H1 (cell line): ENCODE results near the gene MARS1. TPM values are rescaled to one million over a fixed set of nuclear protein-coding genes. Genes with fewer than 3 reads are reported as not detected.

Experiments
- CTCF ChIA-PET: fragments of 300-600 bp; sonication (Branson Sonifier 250); formaldehyde crosslinking; loops from one replicate; lab custom pipeline; 2021; ENCODE audit not compliant: partially characterized antibody; lab: Charles Lee
- POLR2A ChIA-PET: fragments of 300-600 bp; sonication (Branson Sonifier 250); formaldehyde crosslinking; loops from one replicate; lab custom pipeline; 2021; ENCODE audit warnings: inconsistent platforms; ENCODE audit not compliant: partially characterized antibody; lab: Charles Lee
- DNase-seq, 2 experiments: peaks; one replicate each; pipeline versions ENCODE4 v3.0.0 to v3.0.0-alpha.2; 2010 to 2022; ENCODE audit warnings: low spot score in 2 of 2, low read depth in 1 of 2, mixed read lengths in 1 of 2
- FAIRE-seq: peaks from 2 replicates; lab custom pipeline; 2011; peaks lifted over from hg19 to GRCh38; lab: Jason Lieb, UNC
- H2AFZ ChIP-seq: 2 replicates; pipeline ENCODE4 v1.8.1; 2012; ENCODE audit warnings: low read length, inconsistent platforms
- H2AK5ac ChIP-seq: 2 replicates; pipeline ENCODE4 v1.6.1; 2013; ENCODE audit warnings: low read depth, low read length
- H2BK120ac ChIP-seq: replicated peaks from 2 replicates; pipeline ENCODE3; 2013; ENCODE audit warnings: low read depth, low read length, inconsistent platforms
- H2BK12ac ChIP-seq: 2 replicates; pipeline ENCODE4 v1.6.1; 2013; ENCODE audit warnings: low read depth, low read length
- H2BK15ac ChIP-seq: 2 replicates; pipeline ENCODE4 v1.6.1; 2013; ENCODE audit warnings: low read length
- H2BK20ac ChIP-seq: 2 replicates; pipeline ENCODE4 v1.6.1; 2013; ENCODE audit warnings: low read length
- H2BK5ac ChIP-seq: 2 replicates; pipeline ENCODE4 v1.6.1; 2013; ENCODE audit warnings: low read depth, low read length
- H3K14ac ChIP-seq: 2 replicates; pipeline ENCODE4 v1.6.1; 2013; ENCODE audit warnings: inconsistent platforms; ENCODE audit not compliant: insufficient read length
- H3K18ac ChIP-seq: 2 replicates; pipeline ENCODE4 v1.6.1; 2013; ENCODE audit warnings: low read length; ENCODE audit errors: extremely low read depth
- H3K23ac ChIP-seq: 2 replicates; pipeline ENCODE4 v1.6.1; 2013; ENCODE audit warnings: inconsistent platforms; ENCODE audit not compliant: insufficient read length
- H3K23me2 ChIP-seq: 2 replicates; pipeline ENCODE4 v1.6.1; 2013; ENCODE audit warnings: low read depth, low read length
- H3K27ac ChIP-seq: 2 replicates; pipeline ENCODE4 v1.6.1; 2011; ENCODE audit warnings: low read depth, low read length, inconsistent platforms
- H3K27me3 ChIP-seq, 4 experiments: replicated peaks in 1 of 4; 1 replicate in 1 of 4; 2 replicates in 3 of 4; pipeline versions ENCODE4 v1.6.1 to v1.8.1; 2011 to 2013; ENCODE audit warnings: low read length in 3 of 4, mild to moderate bottlenecking in 3 of 4, inconsistent platforms in 2 of 4, mixed read lengths in 2 of 4, moderate library complexity in 1 of 4; ENCODE audit not compliant: control insufficient read depth in 3 of 4, insufficient read depth in 3 of 4; ENCODE audit errors: extremely low read depth in 1 of 4
- H3K36me3 ChIP-seq, 4 experiments: 2 replicates each; pipeline versions ENCODE4 v1.6.1 to v1.8.1; 2011 to 2013; ENCODE audit warnings: mild to moderate bottlenecking in 4 of 4, low read length in 3 of 4, moderate library complexity in 2 of 4, control low read depth in 1 of 4, inconsistent platforms in 1 of 4; ENCODE audit not compliant: insufficient read depth in 4 of 4, control insufficient read depth in 2 of 4
- H3K4ac ChIP-seq: replicated peaks from 2 replicates; pipeline ENCODE3; 2013; ENCODE audit warnings: low read length, low read depth, mixed read lengths, inconsistent platforms; ENCODE audit not compliant: insufficient read length
- H3K4me1 ChIP-seq, 4 experiments: replicated peaks in 1 of 4; 1 replicate in 1 of 4; 2 replicates in 3 of 4; pipeline versions ENCODE4 v1.6.1 to v1.8.1; 2011 to 2013; ENCODE audit warnings: low read length in 3 of 4, inconsistent platforms in 2 of 4, mixed read lengths in 1 of 4; ENCODE audit not compliant: insufficient read depth in 4 of 4, control insufficient read depth in 3 of 4
- H3K4me2 ChIP-seq, 2 experiments: 2 replicates each; pipeline versions ENCODE4 v1.6.1 to v1.8.1; 2011 to 2013; ENCODE audit warnings: low read depth in 2 of 2, low read length in 2 of 2, control low read depth in 1 of 2, inconsistent platforms in 1 of 2, mild to moderate bottlenecking in 1 of 2; ENCODE audit not compliant: insufficient read depth in 1 of 2
- H3K4me3 ChIP-seq, 4 experiments: fragments of 200-600, 300-600 bp in 1 of 4; sonication (generic), shearing (Covaris generic), sonication (Bioruptor Twin) in 1 of 4; 2 replicates each; pipeline versions ENCODE4 v1.5.1 to v1.8.1; 2011 to 2016; ENCODE audit warnings: low read length in 4 of 4, low read depth in 3 of 4, control low read depth in 2 of 4, inconsistent platforms in 2 of 4, mild to moderate bottlenecking in 2 of 4, mixed read lengths in 1 of 4, moderate library complexity in 1 of 4; ENCODE audit not compliant: insufficient read depth in 2 of 4; ENCODE audit errors: extremely low read depth in 1 of 4
- H3K56ac ChIP-seq: replicated peaks from 2 replicates; pipeline ENCODE3; 2013; ENCODE audit warnings: low read depth, mild to moderate bottlenecking, mixed read lengths, low read length, inconsistent platforms; ENCODE audit not compliant: insufficient read length
- H3K79me1 ChIP-seq: 2 replicates; pipeline ENCODE4 v1.6.1; 2013; ENCODE audit warnings: low read depth, low read length, control low read depth
- H3K79me2 ChIP-seq, 2 experiments: 2 replicates each; pipeline versions ENCODE4 v1.6.1 to v1.8.1; 2012 to 2013; ENCODE audit warnings: low read length in 2 of 2, mild to moderate bottlenecking in 2 of 2, inconsistent platforms in 1 of 2; ENCODE audit not compliant: insufficient read depth in 2 of 2, control insufficient read depth in 1 of 2
- H3K9ac ChIP-seq, 4 experiments: replicated peaks in 1 of 4; 1 replicate in 1 of 4; 2 replicates in 3 of 4; pipeline versions ENCODE4 v1.6.1 to v1.8.1; 2011 to 2013; ENCODE audit warnings: low read depth in 3 of 4, low read length in 3 of 4, control low read depth in 2 of 4, mild to moderate bottlenecking in 2 of 4, moderate library complexity in 2 of 4, inconsistent platforms in 1 of 4; ENCODE audit errors: extremely low read depth in 1 of 4
- H3K9me3 ChIP-seq, 2 experiments: 2 replicates each; pipeline versions ENCODE4 v1.6.1 to v1.8.1; 2012 to 2013; ENCODE audit warnings: mild to moderate bottlenecking in 2 of 2, moderate library complexity in 2 of 2, control low read depth in 1 of 2, inconsistent platforms in 1 of 2, low read depth in 1 of 2, low read length in 1 of 2, mixed read lengths in 1 of 2; ENCODE audit not compliant: insufficient read depth in 2 of 2
- H4K20me1 ChIP-seq, 2 experiments: replicated peaks in 1 of 2; 2 replicates each; pipeline versions ENCODE3 to v1.8.1; 2011 to 2013; ENCODE audit warnings: inconsistent platforms in 2 of 2, low read length in 2 of 2, mild to moderate bottlenecking in 1 of 2; ENCODE audit not compliant: insufficient read depth in 2 of 2, control insufficient read depth in 1 of 2
- H4K5ac ChIP-seq: 2 replicates; pipeline ENCODE4 v1.6.1; 2013; ENCODE audit warnings: low read length, low read depth, mixed read lengths, inconsistent platforms; ENCODE audit not compliant: insufficient read length
- H4K8ac ChIP-seq: 2 replicates; pipeline ENCODE4 v1.8.0; 2013; ENCODE audit warnings: mild to moderate bottlenecking, moderate library complexity, low read length, inconsistent platforms; ENCODE audit not compliant: insufficient read depth; ENCODE audit errors: extremely low read depth
- H4K91ac ChIP-seq: replicated peaks from 2 replicates; pipeline ENCODE3; 2013; ENCODE audit warnings: low read length, mixed read lengths, inconsistent platforms; ENCODE audit not compliant: insufficient read length
- ATF2 ChIP-seq: IDR thresholded peaks from 2 replicates; pipeline ENCODE4 v1.6.1; 2012; ENCODE audit warnings: low read length, inconsistent platforms
- BACH1 ChIP-seq: IDR thresholded peaks from 2 replicates; pipeline ENCODE4 v1.6.1; 2012; ENCODE audit warnings: low read length, improper control_type of control experiment
- E2F6 ChIP-seq: IDR thresholded peaks from 2 replicates; pipeline ENCODE4 v1.6.1; 2012; ENCODE audit warnings: inconsistent platforms
- FOSL1 ChIP-seq: IDR thresholded peaks from 2 replicates; pipeline ENCODE4 v1.6.1; 2011; ENCODE audit warnings: mild to moderate bottlenecking, low read depth, low read length, moderate library complexity; ENCODE audit not compliant: insufficient read depth
- JUN ChIP-seq: IDR thresholded peaks from 2 replicates; pipeline ENCODE4 v1.6.1; 2011; ENCODE audit warnings: low read depth, mild to moderate bottlenecking, improper control_type of control experiment, low read length
- JUND ChIP-seq: IDR thresholded peaks from 2 replicates; pipeline ENCODE4 v1.6.1; 2011; ENCODE audit warnings: mild to moderate bottlenecking, improper control_type of control experiment, low read length
- POLR2A ChIP-seq, 2 experiments: IDR thresholded peaks; 1 replicate in 1 of 2; 2 replicates in 1 of 2; pipeline ENCODE4 v1.6.1; 2011; ENCODE audit warnings: low read depth in 2 of 2, low read length in 2 of 2, mild to moderate bottlenecking in 2 of 2; ENCODE audit errors: control extremely low read depth in 1 of 2
- SIRT6 ChIP-seq: IDR thresholded peaks from one replicate; pipeline ENCODE4 v1.7.1; 2012; ENCODE audit warnings: low read length, inconsistent platforms
- SIX5 ChIP-seq: IDR thresholded peaks from 2 replicates; pipeline ENCODE4 v1.6.1; 2011; ENCODE audit warnings: mild to moderate bottlenecking, low read depth, low read length
- TBP ChIP-seq: IDR thresholded peaks from 2 replicates; pipeline ENCODE4 v1.6.1; 2011; ENCODE audit warnings: low read depth, low read length, improper control_type of control experiment
- TCF12 ChIP-seq: IDR thresholded peaks from 2 replicates; pipeline ENCODE4 v1.6.1; 2011; ENCODE audit warnings: low read depth, mild to moderate bottlenecking, low read length
- USF2 ChIP-seq: IDR thresholded peaks from 2 replicates; pipeline ENCODE4 v1.6.1; 2011; ENCODE audit warnings: low read length, improper control_type of control experiment
- WGBS, 2 experiments: shearing (Covaris generic) in 1 of 2; methylation state at CpG; one replicate each; pipeline versions ENCODE4 v1.1.6 to v1.1.7; 2013 to 2015; ENCODE audit warnings: low lambda C conversion rate in 2 of 2, mixed read lengths in 2 of 2, inconsistent platforms in 1 of 2, low coverage in 1 of 2, missing lambda C conversion rate in 1 of 2; ENCODE audit not compliant: insufficient replicate concordance in 2 of 2, insufficient coverage in 1 of 2, insufficient read length in 1 of 2; ENCODE audit errors: extremely low coverage in 1 of 2, missing lambda C conversion rate in 1 of 2; 5-methylcytosine and 5-hydroxymethylcytosine counted together
- polyA plus RNA-seq, 7 experiments: library from polyadenylated mRNA; depleted of rRNA in 3 of 7; stranded (reverse) in 5 of 7; unstranded in 2 of 7; fragments of >200 nt in 5 of 7; fragments of 200-250 nt in 2 of 7; gene quantifications; 1 replicate in 5 of 7; 2 replicates in 1 of 7; 4 replicates in 1 of 7; pipeline versions ENCODE4 v1.2.1 to v1.2.3, GENCODE V29; 2011 to 2013; ENCODE audit warnings: missing spikeins in 2 of 7, mixed read lengths in 2 of 7
- total RNA-seq: library from RNA; stranded (reverse); fragmentation: NEBNext Ultra II Directional; extraction: Animal tissue kit (Norgen Biotek cat#: 25700); gene quantifications from 2 replicates; pipeline ENCODE4 v1.2.1, GENCODE V29; 2021

The MARS1 gene
- total and polyA plus RNA-seq, 2 of the 8 experiments (the other 6 are each of a cell fraction or from before 2014, with no cell fraction given): 194 to 407 TPM

- Histone ChIP-seq H2BK12ac (no peak overlapping the region), H2AFZ (no peak overlapping the region), H3K79me1 (no peaks in the 10 kb centered on the region), H4K20me1 (no peaks in the 10 kb centered on the region), H3K23me2 (no peaks in the 10 kb centered on the region), H3K27me3 (no peaks in the 10 kb centered on the region), H3K9me3 (peaks cover 0 to 3% of the 10 kb centered on the region in 2 experiments; a peak in 2 of 4 replicates), H3K14ac (no peak overlapping the region), H3K9ac (no peak overlapping the region), H4K5ac (no peak overlapping the region), H3K4me1 (no peaks in the 10 kb centered on the region), H3K27ac (no peak overlapping the region), H2AK5ac (no peak overlapping the region), H3K23ac (no peak overlapping the region), H2BK5ac (no peak overlapping the region), H2BK120ac (no peak overlapping the region), H3K4me2 (no peak overlapping the region), H3K79me2 (no peaks in the 10 kb centered on the region), H3K56ac (no peak overlapping the region), H3K4ac (no peak overlapping the region), H4K91ac (no peak overlapping the region), H3K36me3 (no peaks in the 10 kb centered on the region), H2BK20ac (no peak overlapping the region), H2BK15ac (no peak overlapping the region), H4K8ac (no peak overlapping the region), H3K4me3 (no peak overlapping the region), H3K18ac (no peak overlapping the region)
- no peak for FAIRE-seq
- CTCF ChIA-PET: interaction anchor here (0.6 to 7.7 kb wide), 3 partner anchors 14 to 182 kb away, joined by 3 to 112 read pairs (median 5); partner anchors contain the start of gene INHBE
- no peak for DNase-seq
- POLR2A ChIA-PET: interaction anchor here (1.6 to 13.2 kb wide), 2 partner anchors 13 to 131 kb away, joined by 3 to 168 read pairs; partner anchors contain the start of gene INHBE
- 73% methylated on average over 1 of the region's 1 CpG; no CpG with 5 or more reads in 1 of the 2 experiments for WGBS, 2 experiments
- no peak for TF ChIP-seq ATF2
- TF ChIP-seq USF2: no peak
- TF ChIP-seq TCF12: no peak
- TF ChIP-seq JUND: no peak
- no peak for TF ChIP-seq E2F6
- TF ChIP-seq POLR2A (IDR thresholded peaks at IDR 0.05; ENCODE audit: control extremely low read depth in 1 of 2, low read depth in 2 of 2, low read length in 2 of 2): no peak
- TF ChIP-seq FOSL1: no peak
- TF ChIP-seq BACH1: no peak
- no peak for TF ChIP-seq SIRT6
- no peak for TF ChIP-seq TBP
- TF ChIP-seq JUN: no peak
- TF ChIP-seq SIX5: no peak
These were observed 49.5 kb upstream of the MARS1 start for GRCh38 chr12:57438400-57438799.
